SH-SY5Y (cell line): ENCODE measurements around the gene ADARB2.

Experiments used
- GATA2 ChIP-seq: IDR thresholded peaks from 2 replicates; pipeline ENCODE4 v1.6.1; 2011; ENCODE audit warnings: mild to moderate bottlenecking, low read depth, low read length
- GATA3 ChIP-seq: IDR thresholded peaks from 2 replicates; pipeline ENCODE4 v1.6.1; 2011; ENCODE audit warnings: low read depth, mild to moderate bottlenecking, low read length, moderate library complexity

DNA sequence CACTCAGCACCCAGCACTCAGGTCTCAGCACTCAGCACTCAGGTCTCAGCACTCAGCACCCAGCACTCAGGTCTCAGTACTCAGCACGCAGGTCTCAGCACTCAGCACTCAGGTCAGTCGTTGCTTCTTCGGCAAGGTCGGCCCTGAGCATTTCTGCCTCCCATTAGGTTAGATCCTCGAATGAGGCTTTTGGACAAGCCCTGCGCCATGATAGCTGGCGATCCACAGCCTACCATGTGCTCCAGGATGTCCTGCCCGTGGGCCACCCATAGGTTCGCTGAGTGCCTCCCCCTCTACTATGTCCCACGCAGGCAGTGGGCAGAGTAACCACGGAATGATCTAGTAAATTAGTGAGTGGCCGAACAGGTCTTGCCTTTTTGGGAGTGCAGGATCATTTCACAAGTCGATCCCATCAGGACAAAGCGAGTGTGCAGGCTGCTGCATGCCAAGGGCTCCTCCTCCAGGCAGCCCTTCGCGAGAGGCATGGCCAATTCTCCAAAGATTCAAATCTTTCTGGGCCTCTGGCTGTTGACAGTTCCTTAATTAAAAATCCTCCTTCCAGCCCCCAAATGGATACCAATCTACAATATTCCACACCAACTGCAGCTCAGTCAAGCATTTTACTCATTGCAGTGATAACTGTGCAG, 206.3 kb downstream of the ADARB2 start:
- TF ChIP-seq GATA2 (no peak), GATA3 (no peak)
